Inferior parietal cortex (tissue), 1 donor: Measurements from ENCODE around the gene IFNL2.
A peak's percentile ranks its signal among the peaks of the same experiment; 100 is the strongest.
"Not testable (repeated sequence)": the region's sequence is repeated elsewhere in the genome, so short reads cannot be mapped to it uniquely, and the experiment has no call there.

Experiments
- DNase-seq: peaks from one replicate; pipeline ENCODE4 v3.0.0-alpha.2; 2016; ENCODE audit errors: extremely low spot score

The IFNL2 gene

GRCh38 chr19:39253374-39254149, 14.6 kb upstream of the IFNL2 start:
- DNase-seq = no peak

- peak; percentile 17 for DNase-seq
These were observed 13.5 kb upstream of the IFNL2 start for GRCh38 chr19:39254531-39255345.

GRCh38 chr19:39257227-39257626, 11.0 kb upstream of the IFNL2 start:
- no peak for DNase-seq

GRCh38 chr19:39261704-39262103, 6.5 kb upstream of the IFNL2 start:
- no peak for DNase-seq

GRCh38 chr19:39262496-39262895, 5.7 kb upstream of the IFNL2 start:
- DNase-seq = no peak

GRCh38 chr19:39263912-39264305, 4.3 kb upstream of the IFNL2 start:
- no peak for DNase-seq

- no peak for DNase-seq
These were observed 3.6 kb upstream of the IFNL2 start for GRCh38 chr19:39264306-39265290.

- DNase-seq = no peak
These were observed 2.8 kb upstream of the IFNL2 start for GRCh38 chr19:39265321-39265916.

- DNase-seq = not testable (repeated sequence)
These were observed 481 bp downstream of the IFNL2 start for GRCh38 chr19:39268531-39269223.

- DNase-seq = not testable (repeated sequence)
These were observed 1.2 kb downstream of the IFNL2 start for GRCh38 chr19:39269369-39269768.

GRCh38 chr19:39270036-39270871, 2.1 kb downstream of the IFNL2 start:
- no peak for DNase-seq

GRCh38 chr19:39273859-39274258, 5.7 kb downstream of the IFNL2 start:
- not testable (repeated sequence) for DNase-seq

- no peak for DNase-seq
These were observed 7.4 kb downstream of the IFNL2 start for GRCh38 chr19:39275578-39275977.

- DNase-seq = no peak
These were observed 8.5 kb downstream of the IFNL2 start for GRCh38 chr19:39276740-39277139.

GRCh38 chr19:39277598-39277997, 9.4 kb downstream of the IFNL2 start:
- DNase-seq = no peak

- DNase-seq = no peak
These were observed 13.8 kb downstream of the IFNL2 start for GRCh38 chr19:39282021-39282420.

GRCh38 chr19:39284032-39284431, 15.8 kb downstream of the IFNL2 start:
- DNase-seq = no peak

GRCh38 chr19:39293394-39293793, 25.2 kb downstream of the IFNL2 start:
- DNase-seq = no peak

- DNase-seq = no peak
These were observed 28.0 kb downstream of the IFNL2 start, which contains the start of gene IFNL1 for GRCh38 chr19:39296055-39296645. TSS of gene IFNL1 (plus strand) at chr19:39296407. CDS start at chr19:39296422, 15 bp downstream.
